HepG2 (cell line): ENCODE results near the gene FAAP100. TPM values are rescaled to one million over a fixed set of nuclear protein-coding genes. Genes with fewer than 3 reads are reported as not detected.
A peak's percentile ranks its signal among the peaks of the same experiment; 100 is the strongest.

Experiments used
- ASH2L ChIP-seq: fragments of 300-600, 200-600 bp; sonication (generic); IDR thresholded peaks from 2 replicates; pipeline ENCODE4 v1.7.0; 2017; ENCODE audit warnings: low read depth, mild to moderate bottlenecking, moderate library complexity, mixed read lengths, low read length; ENCODE audit not compliant: insufficient read length
- JARID2 ChIP-seq: sonication (generic); formaldehyde crosslinking; IDR thresholded peaks from 2 replicates; pipeline ENCODE4 v1.8.1; 2023; ENCODE audit warnings: missing genetic modification reagents, inconsistent platforms; ENCODE audit not compliant: insufficient replicate concordance
- NFYC ChIP-seq: IDR thresholded peaks from 2 replicates; pipeline ENCODE4 v1.6.1; 2016; ENCODE audit warnings: missing genetic modification reagents, missing compliant biosample characterization
- RBAK ChIP-seq: sonication (generic); formaldehyde crosslinking; IDR thresholded peaks from 2 replicates; pipeline ENCODE4 v1.5.1; 2020; ENCODE audit warnings: mild to moderate bottlenecking, missing genetic modification reagents
- TSC22D2 ChIP-seq: sonication (generic); formaldehyde crosslinking; IDR thresholded peaks from 2 replicates; pipeline ENCODE4 v1.5.1; 2020; ENCODE audit warnings: missing genetic modification reagents, mild to moderate bottlenecking, borderline replicate concordance
- ZFP62 ChIP-seq: sonication (generic); formaldehyde crosslinking; IDR thresholded peaks from 2 replicates; pipeline ENCODE4 v1.4.0; 2020; ENCODE audit warnings: missing genetic modification reagents
- ZFX ChIP-seq: sonication (generic); formaldehyde crosslinking; IDR thresholded peaks from 2 replicates; pipeline ENCODE4 v1.4.0; 2020; ENCODE audit warnings: mild to moderate bottlenecking, low read depth, missing genetic modification reagents, moderate library complexity
- ZNF138 ChIP-seq: sonication (generic); formaldehyde crosslinking; IDR thresholded peaks from 2 replicates; pipeline ENCODE4 v1.5.0; 2020; ENCODE audit warnings: mild to moderate bottlenecking, low read depth, missing genetic modification reagents
- ZNF768 ChIP-seq: sonication (generic); formaldehyde crosslinking; IDR thresholded peaks from 2 replicates; pipeline ENCODE4 v1.4.0; 2020; ENCODE audit warnings: missing genetic modification reagents
- ZNF790 ChIP-seq: sonication (generic); formaldehyde crosslinking; IDR thresholded peaks from 2 replicates; pipeline ENCODE4 v1.8.0; 2022; ENCODE audit warnings: missing genetic modification reagents, mild to moderate bottlenecking, borderline replicate concordance
- polyA plus RNA-seq, 8 experiments: library from polyadenylated mRNA; depleted of rRNA in 3 of 8; stranded (reverse) in 7 of 8; unstranded in 1 of 8; fragments of >200 nt; fragmentation: Illumina TruSeq in 4 of 8; extraction: Trizol in 4 of 8; gene quantifications; 2 replicates each; pipeline versions ENCODE4 v1.2.1 to v1.2.3, GENCODE V29; 2011 to 2016; ENCODE audit warnings: low read depth in 4 of 8, missing spikeins in 1 of 8, mixed read lengths in 1 of 8; ENCODE audit not compliant: insufficient read depth in 1 of 8
- total RNA-seq, 5 experiments: library from RNA; depleted of rRNA; stranded (reverse); fragments of >200 nt; fragmentation: Illumina TruSeq; extraction: Trizol; gene quantifications; 2 replicates each; pipeline ENCODE4 v1.2.3, GENCODE V29; 2016; ENCODE audit warnings: low read depth in 1 of 5
- TF ChIP-seq, protein P1 (sequence below): IDR thresholded peaks from 2 replicates; pipeline ENCODE4 v1.4.0; 2020; ENCODE audit warnings: mild to moderate bottlenecking, missing genetic modification reagents
- TF ChIP-seq, protein P2 (sequence below): sonication (generic); formaldehyde crosslinking; IDR thresholded peaks from 2 replicates; pipeline ENCODE4 v1.5.0; 2020; ENCODE audit warnings: missing genetic modification reagents, mild to moderate bottlenecking, borderline replicate concordance
- TF ChIP-seq, protein P3 (sequence below): fragments of 450-650 bp; IDR thresholded peaks from 2 replicates; pipeline ENCODE4 v1.6.1; 2017; ENCODE audit warnings: mild to moderate bottlenecking
- TF ChIP-seq, protein P4 (sequence below): sonication (generic); formaldehyde crosslinking; IDR thresholded peaks from 2 replicates; pipeline ENCODE4; 2020; ENCODE audit warnings: missing genetic modification reagents, mild to moderate bottlenecking, borderline replicate concordance
- TF ChIP-seq, protein P5 (sequence below): sonication (generic); formaldehyde crosslinking; IDR thresholded peaks from 2 replicates; pipeline ENCODE4 v1.9.0; 2022; ENCODE audit warnings: missing genetic modification reagents, mild to moderate bottlenecking, borderline replicate concordance

Gene FAAP100
- total and polyA plus RNA-seq, 2 of the 13 experiments (the other 11 are each of a cell fraction or from before 2014, with no cell fraction given) = 7.6 to 20.8 TPM

DNA sequence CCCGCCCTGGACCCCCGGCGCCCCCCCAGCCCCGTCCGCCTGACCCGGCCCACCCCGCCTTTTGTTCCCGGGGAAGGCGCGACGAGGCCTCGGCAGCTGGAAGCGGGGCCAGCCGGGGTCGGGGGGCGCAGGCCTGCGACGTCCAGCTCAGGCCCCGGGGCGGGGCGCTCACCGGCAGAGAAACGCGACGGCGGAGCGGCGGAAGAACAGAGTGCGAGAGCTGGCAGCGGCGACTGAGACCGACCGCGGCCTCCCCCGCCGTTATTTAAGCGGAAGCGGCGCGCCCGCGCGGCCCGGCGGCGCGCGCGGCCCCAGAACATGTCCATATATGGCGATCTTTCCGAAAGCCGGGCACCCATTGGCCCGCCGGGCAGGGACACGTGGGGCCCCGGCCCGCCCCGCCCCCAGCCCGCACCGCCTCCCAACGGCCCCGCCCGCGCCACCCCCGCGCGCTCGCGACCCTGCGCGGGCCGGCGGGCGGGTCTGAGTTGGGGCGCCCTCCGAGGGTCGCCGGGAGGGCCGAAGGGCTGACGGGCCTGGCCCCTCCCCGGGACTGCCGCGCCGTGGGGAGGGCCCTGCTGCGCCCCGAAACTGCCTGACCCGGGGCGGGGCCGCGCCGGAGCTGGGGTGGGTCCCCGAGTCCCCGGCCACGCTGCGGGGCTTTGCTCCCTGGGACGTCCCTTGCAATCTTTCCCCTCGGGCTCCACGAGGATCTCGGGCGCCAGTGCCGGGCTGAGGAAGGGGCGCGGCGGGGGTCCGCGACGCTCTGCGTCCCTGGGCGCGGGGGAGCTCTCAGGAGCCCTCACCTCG lies 39.4 kb downstream of the FAAP100 start, which contains the start of gene ACTG1 (continued):
- TF ChIP-seq, protein P1, sequence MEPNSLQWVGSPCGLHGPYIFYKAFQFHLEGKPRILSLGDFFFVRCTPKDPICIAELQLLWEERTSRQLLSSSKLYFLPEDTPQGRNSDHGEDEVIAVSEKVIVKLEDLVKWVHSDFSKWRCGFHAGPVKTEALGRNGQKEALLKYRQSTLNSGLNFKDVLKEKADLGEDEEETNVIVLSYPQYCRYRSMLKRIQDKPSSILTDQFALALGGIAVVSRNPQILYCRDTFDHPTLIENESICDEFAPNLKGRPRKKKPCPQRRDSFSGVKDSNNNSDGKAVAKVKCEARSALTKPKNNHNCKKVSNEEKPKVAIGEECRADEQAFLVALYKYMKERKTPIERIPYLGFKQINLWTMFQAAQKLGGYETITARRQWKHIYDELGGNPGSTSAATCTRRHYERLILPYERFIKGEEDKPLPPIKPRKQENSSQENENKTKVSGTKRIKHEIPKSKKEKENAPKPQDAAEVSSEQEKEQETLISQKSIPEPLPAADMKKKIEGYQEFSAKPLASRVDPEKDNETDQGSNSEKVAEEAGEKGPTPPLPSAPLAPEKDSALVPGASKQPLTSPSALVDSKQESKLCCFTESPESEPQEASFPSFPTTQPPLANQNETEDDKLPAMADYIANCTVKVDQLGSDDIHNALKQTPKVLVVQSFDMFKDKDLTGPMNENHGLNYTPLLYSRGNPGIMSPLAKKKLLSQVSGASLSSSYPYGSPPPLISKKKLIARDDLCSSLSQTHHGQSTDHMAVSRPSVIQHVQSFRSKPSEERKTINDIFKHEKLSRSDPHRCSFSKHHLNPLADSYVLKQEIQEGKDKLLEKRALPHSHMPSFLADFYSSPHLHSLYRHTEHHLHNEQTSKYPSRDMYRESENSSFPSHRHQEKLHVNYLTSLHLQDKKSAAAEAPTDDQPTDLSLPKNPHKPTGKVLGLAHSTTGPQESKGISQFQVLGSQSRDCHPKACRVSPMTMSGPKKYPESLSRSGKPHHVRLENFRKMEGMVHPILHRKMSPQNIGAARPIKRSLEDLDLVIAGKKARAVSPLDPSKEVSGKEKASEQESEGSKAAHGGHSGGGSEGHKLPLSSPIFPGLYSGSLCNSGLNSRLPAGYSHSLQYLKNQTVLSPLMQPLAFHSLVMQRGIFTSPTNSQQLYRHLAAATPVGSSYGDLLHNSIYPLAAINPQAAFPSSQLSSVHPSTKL (CRISPR knock-in tag) = peak; percentile 33
- TF ChIP-seq NFYC (CRISPR knock-in tag) (peak; percentile 67; the same call in 1 of the 2 replicates), TSC22D2 (CRISPR knock-in tag) (peak; percentile 82; the same call in 1 of the 2 replicates), ZNF768 (CRISPR knock-in tag) (peak; percentile 69), JARID2 (CRISPR knock-in tag) (no peak), ASH2L (peak; percentile 30), RBAK (no peak), ZNF790 (CRISPR knock-in tag) (peak; percentile 89; the same call in 1 of the 2 replicates), ZFP62 (no peak), ZNF138 (CRISPR knock-in tag) (peak; percentile 35; the same call in 1 of the 2 replicates), ZFX (CRISPR knock-in tag) (peak; percentile 90)
- TF ChIP-seq, protein P2, sequence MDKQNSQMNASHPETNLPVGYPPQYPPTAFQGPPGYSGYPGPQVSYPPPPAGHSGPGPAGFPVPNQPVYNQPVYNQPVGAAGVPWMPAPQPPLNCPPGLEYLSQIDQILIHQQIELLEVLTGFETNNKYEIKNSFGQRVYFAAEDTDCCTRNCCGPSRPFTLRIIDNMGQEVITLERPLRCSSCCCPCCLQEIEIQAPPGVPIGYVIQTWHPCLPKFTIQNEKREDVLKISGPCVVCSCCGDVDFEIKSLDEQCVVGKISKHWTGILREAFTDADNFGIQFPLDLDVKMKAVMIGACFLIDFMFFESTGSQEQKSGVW (CRISPR knock-in tag) = no peak
- TF ChIP-seq, protein P3, sequence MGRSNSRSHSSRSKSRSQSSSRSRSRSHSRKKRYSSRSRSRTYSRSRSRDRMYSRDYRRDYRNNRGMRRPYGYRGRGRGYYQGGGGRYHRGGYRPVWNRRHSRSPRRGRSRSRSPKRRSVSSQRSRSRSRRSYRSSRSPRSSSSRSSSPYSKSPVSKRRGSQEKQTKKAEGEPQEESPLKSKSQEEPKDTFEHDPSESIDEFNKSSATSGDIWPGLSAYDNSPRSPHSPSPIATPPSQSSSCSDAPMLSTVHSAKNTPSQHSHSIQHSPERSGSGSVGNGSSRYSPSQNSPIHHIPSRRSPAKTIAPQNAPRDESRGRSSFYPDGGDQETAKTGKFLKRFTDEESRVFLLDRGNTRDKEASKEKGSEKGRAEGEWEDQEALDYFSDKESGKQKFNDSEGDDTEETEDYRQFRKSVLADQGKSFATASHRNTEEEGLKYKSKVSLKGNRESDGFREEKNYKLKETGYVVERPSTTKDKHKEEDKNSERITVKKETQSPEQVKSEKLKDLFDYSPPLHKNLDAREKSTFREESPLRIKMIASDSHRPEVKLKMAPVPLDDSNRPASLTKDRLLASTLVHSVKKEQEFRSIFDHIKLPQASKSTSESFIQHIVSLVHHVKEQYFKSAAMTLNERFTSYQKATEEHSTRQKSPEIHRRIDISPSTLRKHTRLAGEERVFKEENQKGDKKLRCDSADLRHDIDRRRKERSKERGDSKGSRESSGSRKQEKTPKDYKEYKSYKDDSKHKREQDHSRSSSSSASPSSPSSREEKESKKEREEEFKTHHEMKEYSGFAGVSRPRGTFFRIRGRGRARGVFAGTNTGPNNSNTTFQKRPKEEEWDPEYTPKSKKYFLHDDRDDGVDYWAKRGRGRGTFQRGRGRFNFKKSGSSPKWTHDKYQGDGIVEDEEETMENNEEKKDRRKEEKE = no peak
- TF ChIP-seq, protein P4, sequence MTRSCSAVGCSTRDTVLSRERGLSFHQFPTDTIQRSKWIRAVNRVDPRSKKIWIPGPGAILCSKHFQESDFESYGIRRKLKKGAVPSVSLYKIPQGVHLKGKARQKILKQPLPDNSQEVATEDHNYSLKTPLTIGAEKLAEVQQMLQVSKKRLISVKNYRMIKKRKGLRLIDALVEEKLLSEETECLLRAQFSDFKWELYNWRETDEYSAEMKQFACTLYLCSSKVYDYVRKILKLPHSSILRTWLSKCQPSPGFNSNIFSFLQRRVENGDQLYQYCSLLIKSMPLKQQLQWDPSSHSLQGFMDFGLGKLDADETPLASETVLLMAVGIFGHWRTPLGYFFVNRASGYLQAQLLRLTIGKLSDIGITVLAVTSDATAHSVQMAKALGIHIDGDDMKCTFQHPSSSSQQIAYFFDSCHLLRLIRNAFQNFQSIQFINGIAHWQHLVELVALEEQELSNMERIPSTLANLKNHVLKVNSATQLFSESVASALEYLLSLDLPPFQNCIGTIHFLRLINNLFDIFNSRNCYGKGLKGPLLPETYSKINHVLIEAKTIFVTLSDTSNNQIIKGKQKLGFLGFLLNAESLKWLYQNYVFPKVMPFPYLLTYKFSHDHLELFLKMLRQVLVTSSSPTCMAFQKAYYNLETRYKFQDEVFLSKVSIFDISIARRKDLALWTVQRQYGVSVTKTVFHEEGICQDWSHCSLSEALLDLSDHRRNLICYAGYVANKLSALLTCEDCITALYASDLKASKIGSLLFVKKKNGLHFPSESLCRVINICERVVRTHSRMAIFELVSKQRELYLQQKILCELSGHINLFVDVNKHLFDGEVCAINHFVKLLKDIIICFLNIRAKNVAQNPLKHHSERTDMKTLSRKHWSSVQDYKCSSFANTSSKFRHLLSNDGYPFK (CRISPR knock-in tag) = 0 out of 2 replicates have a peak, but pooled peaks have one; percentile 23
- TF ChIP-seq, protein P5, sequence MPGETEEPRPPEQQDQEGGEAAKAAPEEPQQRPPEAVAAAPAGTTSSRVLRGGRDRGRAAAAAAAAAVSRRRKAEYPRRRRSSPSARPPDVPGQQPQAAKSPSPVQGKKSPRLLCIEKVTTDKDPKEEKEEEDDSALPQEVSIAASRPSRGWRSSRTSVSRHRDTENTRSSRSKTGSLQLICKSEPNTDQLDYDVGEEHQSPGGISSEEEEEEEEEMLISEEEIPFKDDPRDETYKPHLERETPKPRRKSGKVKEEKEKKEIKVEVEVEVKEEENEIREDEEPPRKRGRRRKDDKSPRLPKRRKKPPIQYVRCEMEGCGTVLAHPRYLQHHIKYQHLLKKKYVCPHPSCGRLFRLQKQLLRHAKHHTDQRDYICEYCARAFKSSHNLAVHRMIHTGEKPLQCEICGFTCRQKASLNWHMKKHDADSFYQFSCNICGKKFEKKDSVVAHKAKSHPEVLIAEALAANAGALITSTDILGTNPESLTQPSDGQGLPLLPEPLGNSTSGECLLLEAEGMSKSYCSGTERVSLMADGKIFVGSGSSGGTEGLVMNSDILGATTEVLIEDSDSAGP (CRISPR knock-in tag) = no peak
